K562 treated with DMSO at 1 percent for 4 hours (cell line): ENCODE data around the gene ZNF224. TPM values are rescaled to one million over a fixed set of nuclear protein-coding genes. Genes with fewer than 3 reads are reported as not detected.

ENCODE experiments used
- total RNA-seq: library from RNA; unstranded; fragments of 300-600 nt; gene quantifications from 2 replicates; pipeline ENCODE4 v1.2.3, GENCODE V29; 2022; ENCODE audit not compliant: insufficient read depth

The ZNF224 gene
- total RNA-seq, result 2.6 and 7.1 TPM in 2 replicates

DNA sequence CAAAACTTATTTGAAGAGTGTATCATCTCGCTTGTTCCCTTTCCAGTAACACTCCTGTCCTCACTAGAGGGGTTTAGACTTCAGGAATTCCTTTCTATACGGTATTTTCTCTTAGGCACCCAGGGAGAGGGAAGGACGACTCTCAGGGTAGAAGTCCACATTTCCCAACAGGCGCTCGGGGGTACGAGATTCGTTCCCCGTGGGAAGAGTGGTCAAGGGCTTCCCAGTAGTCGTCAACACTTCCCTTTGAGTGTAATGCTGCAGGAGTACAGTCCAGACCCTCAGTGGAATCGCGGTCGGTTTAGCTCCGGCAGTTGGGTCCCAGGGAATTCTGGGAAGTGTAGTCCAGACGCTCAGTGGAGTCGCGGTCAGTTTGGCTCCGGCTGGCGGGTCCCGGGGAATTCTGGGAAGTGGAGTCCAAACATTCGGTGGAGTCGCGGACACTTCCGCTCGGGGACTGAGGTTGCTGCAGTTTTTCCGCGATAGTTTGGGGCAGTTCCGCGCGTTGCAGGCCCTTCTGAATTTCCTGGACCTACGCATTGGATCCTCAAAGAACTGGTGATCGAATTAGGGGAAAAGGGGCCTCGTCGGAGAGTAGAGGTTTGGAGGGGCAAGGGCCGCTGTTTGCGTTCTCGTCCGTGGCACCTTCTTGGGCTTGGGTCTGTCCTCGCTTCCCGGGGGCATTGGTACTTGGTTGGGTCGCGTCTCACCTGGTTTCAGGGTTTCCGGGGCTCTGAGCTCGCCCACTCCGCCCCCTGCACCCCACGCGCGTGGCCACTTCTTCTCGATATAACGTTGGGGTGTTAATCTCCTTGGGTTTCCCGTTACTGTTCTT is at the start of gene ZNF224:
TSS of gene ZNF224 (plus strand) at position 431 of the 835 bp plus-strand sequence. CDS start 3,513 bp downstream, outside the sequence.

DNA sequence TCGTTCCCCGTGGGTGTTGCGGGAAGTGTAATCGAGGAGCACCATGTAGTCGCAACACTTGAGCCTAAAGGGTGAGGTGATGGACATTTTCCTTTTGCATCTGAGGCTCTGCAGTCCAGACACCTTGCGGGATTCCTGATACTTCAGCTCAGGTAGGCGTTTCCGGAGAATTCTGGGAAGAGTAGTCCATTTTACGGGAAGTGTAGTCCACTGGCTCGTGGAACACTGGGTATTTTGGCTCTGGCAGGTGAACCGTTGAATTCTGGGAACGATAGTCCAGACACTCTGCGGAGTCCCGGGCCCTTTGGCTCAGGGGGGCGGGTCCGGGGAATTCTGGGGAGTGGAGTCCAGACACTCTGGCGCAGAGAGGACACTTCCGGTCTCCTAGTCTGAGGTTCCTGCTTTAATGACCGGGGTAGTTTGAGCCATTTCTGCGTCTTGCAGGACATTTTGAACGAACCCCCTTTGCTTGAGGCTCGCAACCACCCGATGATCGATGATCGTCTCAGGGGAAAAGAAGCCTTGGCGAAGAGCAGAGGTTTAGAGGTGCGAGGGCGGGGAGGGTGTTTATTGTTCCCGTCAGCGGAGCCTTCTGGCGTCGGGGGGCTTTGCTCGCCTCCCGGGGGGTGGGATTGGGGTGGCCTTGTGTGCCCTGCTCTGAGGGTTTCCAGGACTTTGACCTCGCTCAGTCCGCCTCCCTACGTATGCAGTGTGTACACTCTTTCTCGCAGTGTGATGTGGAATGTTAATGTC is 42.3 kb upstream of the ZNF224 start, which contains the start of gene ZNF223:
TSS of gene ZNF223 (plus strand) at position 387 of the 753 bp plus-strand sequence. CDS start 3,141 bp downstream, outside the sequence.

DNA sequence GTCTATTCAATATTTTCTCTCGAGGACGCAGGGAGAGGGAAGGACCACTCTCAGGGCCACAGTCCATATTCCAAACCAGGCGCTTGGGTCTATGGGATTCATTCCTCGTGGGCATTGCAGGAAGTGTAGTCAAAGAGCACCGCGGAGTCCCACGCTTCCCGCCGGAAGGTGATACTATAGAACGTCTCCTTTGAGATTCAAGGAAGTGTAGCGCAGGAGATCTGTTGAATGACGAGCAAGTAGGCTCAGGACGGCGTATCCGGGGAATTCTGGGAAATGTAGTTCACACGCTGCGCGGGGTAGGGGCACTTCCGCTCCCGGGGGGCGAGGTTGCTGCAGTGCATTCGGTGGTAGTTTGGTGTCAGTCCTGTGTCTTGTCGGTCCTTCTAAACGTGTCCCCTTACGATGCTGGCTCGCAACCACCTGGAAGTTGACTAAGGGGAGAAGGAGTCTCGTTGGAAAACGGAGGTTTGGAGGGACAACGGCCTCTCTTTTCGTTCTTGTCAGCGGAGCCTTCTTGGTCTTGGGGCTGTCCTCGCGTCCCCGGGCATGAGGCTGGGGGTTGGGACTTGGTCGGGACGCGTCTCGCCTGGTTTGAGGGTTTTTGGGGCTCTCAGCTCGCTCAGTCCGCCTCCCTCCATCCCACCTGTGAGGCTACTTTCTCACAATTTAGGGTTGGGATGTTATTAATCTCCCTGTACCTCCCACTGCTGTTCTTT is 22.2 kb upstream of the ZNF224 start, which contains the start of gene ZNF284:
TSS of gene ZNF284 (plus strand) at position 336 of the 719 bp plus-strand sequence. CDS start 4,231 bp downstream, outside the sequence.

DNA sequence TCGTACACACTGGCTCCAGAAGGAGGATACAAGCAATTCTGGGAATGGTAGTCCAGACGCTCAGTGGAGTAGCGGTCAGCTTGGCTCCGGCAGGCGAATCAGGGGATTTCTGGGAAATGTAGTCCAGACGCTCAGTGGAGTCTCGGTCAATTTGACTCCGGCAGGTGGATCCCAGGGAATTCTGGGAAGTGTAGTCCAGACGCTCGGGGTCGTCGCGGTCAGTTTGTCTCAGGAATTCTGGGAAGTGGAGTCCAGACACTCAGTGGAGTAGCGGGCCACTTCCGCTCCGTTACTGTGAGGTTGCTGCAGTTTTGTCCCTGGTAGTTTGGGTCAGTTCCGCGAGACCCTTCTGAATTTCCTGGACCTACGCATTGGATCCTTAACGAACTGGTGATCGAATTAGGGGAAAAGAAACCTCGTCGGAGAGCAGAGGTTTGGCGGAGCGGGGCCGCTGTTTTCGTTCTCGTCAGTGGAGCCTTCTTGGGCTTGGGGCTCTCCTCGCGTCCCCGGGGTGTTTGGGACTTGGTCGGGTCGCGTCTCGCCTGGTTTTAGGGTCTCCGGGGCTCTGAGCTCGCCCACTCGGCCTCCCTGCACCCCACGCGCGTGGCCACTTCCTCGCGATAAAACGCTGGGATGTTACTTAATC is 19.1 kb downstream of the ZNF224 start, which contains the start of gene ZNF225:
TSS of gene ZNF225 (plus strand) at position 262 of the 646 bp plus-strand sequence. CDS start 2,429 bp downstream, outside the sequence.

DNA sequence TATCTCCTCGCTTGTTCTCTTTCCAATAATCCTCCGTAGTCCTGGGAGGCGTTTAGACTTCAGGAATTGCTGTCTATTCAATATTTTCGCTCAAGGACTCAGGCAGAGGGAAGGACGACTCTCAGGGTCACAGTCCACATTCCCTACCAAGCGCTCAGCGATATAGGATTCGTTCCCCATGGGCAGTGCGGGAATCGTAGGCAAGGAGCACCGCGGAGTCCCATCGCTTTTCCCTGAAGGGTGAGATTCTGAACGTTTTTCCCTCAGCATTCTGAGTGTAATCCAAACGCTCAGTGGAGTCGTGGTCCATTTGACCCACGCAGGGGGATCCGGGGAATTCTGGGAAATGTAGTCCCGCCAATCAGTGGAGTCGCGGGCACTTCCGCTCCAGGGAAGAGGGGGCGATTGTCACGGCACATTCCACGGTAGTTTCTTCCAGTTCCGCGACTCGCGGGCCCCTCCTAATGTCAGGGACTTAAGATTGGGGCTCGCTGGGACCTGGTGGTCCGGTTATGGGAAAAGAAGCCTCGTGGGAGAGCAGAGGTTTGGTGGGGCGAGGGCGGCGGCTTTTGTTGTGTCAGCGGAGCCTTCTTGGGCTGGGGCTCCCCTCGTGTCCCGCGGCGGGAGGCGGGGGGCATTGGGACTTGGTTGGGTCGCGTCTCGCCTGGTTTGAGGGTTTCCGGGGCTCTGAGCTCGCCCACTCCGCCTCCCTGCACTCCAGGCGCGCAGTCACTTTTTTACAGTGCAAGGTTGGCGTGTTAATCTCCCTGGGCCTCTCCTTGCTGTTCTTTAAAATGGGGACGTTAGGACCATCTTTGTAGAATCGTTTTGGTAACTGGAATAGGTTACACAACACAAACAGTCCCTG is 47.3 kb downstream of the ZNF224 start, which contains the start of gene ZNF234:
TSS of gene ZNF234 (plus strand) at position 364 of the 868 bp plus-strand sequence. CDS start 3,079 bp downstream, outside the sequence.

Other genes starting within 250 kb of the ZNF224 start
- gene ZNF404, start 210.4 kb upstream of the ZNF224 start, total RNA-seq, result 0.73 and 1.1 TPM in 2 replicates
- gene ZNF45, start 159.1 kb upstream of the ZNF224 start, total RNA-seq, result 4.4 and 4.9 TPM in 2 replicates
- gene ZNF221, start 143.1 kb upstream of the ZNF224 start, total RNA-seq, result 0.51 TPM in 1 of 2 replicates, not detected in the other
- gene ZNF155, start 110.2 kb upstream of the ZNF224 start, total RNA-seq, result 1.1 and 7.3 TPM in 2 replicates
- 1.2 and 1.8 TPM in 2 replicates for gene ZNF230, start 91.4 kb upstream of the ZNF224 start, total RNA-seq
- gene ZNF222, start 69.0 kb upstream of the ZNF224 start, total RNA-seq, result 3.5 and 5.5 TPM in 2 replicates
- gene ZNF223, start 42.3 kb upstream of the ZNF224 start, total RNA-seq, result 2.8 and 4.3 TPM in 2 replicates
- 0.38 TPM in 1 of 2 replicates, not detected in the other for gene ZNF284, start 22.2 kb upstream of the ZNF224 start, total RNA-seq
- gene ZNF225, start 19.0 kb downstream of the ZNF224 start, total RNA-seq, result 1.5 and 2.4 TPM in 2 replicates
- gene ZNF234, start 47.2 kb downstream of the ZNF224 start, total RNA-seq, result 0.73 and 1.3 TPM in 2 replicates
- gene ZNF226, start 70.7 kb downstream of the ZNF224 start, total RNA-seq, result 4.5 and 11.6 TPM in 2 replicates
- gene ZNF227, start 118.2 kb downstream of the ZNF224 start, total RNA-seq, result 4.1 and 6.1 TPM in 2 replicates
- gene ZNF233, start 165.5 kb downstream of the ZNF224 start, total RNA-seq, result not detected in 2 replicates
- gene ZNF235, start 210.7 kb downstream of the ZNF224 start, total RNA-seq, result 0.51 and 1.6 TPM in 2 replicates